ENCODE results near the gene LCP2. TPM values are rescaled to one million over a fixed set of nuclear protein-coding genes. Genes with fewer than 3 reads are reported as not detected.

LCP2 gene
- total RNA-seq, 1 experiment from 2014 or later: not detected

DNA sequence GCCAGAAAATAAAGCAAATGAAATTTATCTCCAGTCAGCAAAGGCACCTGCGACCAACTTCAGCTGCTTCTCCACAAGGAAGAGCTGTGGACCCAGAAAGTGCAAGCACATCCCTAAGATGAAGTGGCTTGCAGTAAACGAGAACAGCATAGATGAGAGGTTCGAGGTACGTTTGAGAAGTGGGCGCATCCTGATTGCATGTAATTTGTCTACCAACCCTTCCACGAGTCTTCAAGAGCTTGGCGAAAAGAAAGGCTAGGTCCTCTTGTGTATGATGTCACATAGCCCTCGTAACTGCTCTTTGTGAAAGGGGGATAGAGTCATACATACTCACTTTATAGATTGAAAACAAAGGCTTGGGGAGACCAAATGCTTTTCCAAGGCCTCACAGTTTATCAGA is 6.0 kb upstream of the LCP2 start:
- TF ChIP-seq CTCF (conservative IDR thresholded peaks at IDR 0.05): no peak
- no peaks in the 10 kb centered on the region for H3K23me2 ChIP-seq (ENCODE audit: insufficient read length, low read depth, low read length, poor library complexity, severe bottlenecking)
- H2BK12ac ChIP-seq (ENCODE audit: insufficient read length, low read depth, low read length): no peak overlapping the region
- H3K4me3 Mint-ChIP-seq: no peak overlapping the region
- peaks cover 0 to 9% (median 0%) of the 10 kb centered on the region in 3 experiments; a peak in 2 of 7 replicates for H3K36me3 Mint-ChIP-seq (ENCODE audit: insufficient read depth in 1 of 3, low read depth in 3 of 3)
- H2BK5ac ChIP-seq (ENCODE audit: insufficient read length, low read length): no peak overlapping the region
- H3K9ac ChIP-seq (ENCODE audit: extremely low read depth, insufficient read length, low read length): no peak overlapping the region
- no peak overlapping the region for H3K4ac ChIP-seq (ENCODE audit: low read depth, low read length)
- no peak overlapping the region for H3K27ac Mint-ChIP-seq
- H2AFZ ChIP-seq (ENCODE audit: low read length): no peak overlapping the region
- no peak overlapping the region for H3K4me2 ChIP-seq (ENCODE audit: insufficient read depth, insufficient read length, low read length)
- H3K27me3 Mint-ChIP-seq (ENCODE audit: low read depth): peaks cover 3% of the 10 kb centered on the region
- H4K8ac ChIP-seq (replicated peaks; ENCODE audit: insufficient read length, low read depth, low read length): no peak overlapping the region
- no CpG with 5 or more reads among the region's 8 CpGs for WGBS (ENCODE audit: extremely low coverage, insufficient read length, low lambda C conversion rate)
- peaks cover 28 to 39% of the 10 kb centered on the region in 2 experiments for H3K4me1 Mint-ChIP-seq
- H3K27ac ChIP-seq (ENCODE audit: insufficient read length, low read depth, low read length): no peak overlapping the region
- H3K79me2 ChIP-seq (ENCODE audit: insufficient read depth, low read length): no peaks in the 10 kb centered on the region
- no peaks in the 10 kb centered on the region for H3K27me3 ChIP-seq (ENCODE audit: insufficient read depth, low read length)
- no peak overlapping the region for H2AK5ac ChIP-seq (ENCODE audit: insufficient read length, low read length)
- no peak overlapping the region for H3K23ac ChIP-seq (ENCODE audit: insufficient read length, low read depth, low read length)
- H3K56ac ChIP-seq (ENCODE audit: insufficient read length, low read depth, low read length): no peak overlapping the region
- no peaks in the 10 kb centered on the region for H4K20me1 ChIP-seq (ENCODE audit: control insufficient read depth, insufficient read depth, insufficient read length)
- H3K9me3 Mint-ChIP-seq: peaks cover 7 to 8% of the 10 kb centered on the region in 2 experiments; a peak in 3 of 5 replicates
- no peak overlapping the region for H2BK120ac ChIP-seq (ENCODE audit: low read depth, low read length, poor library complexity, severe bottlenecking)
- no peak overlapping the region for H3K18ac ChIP-seq (ENCODE audit: insufficient read length, low read depth, low read length)
- DNase-seq: no peak
- no peak overlapping the region for H4K5ac ChIP-seq (ENCODE audit: insufficient read length, low read depth, low read length)
- H4K91ac ChIP-seq (ENCODE audit: insufficient read length, low read depth, low read length): no peak overlapping the region
- no peak overlapping the region for H2BK20ac ChIP-seq (ENCODE audit: low read depth, low read length, poor library complexity, severe bottlenecking)
- no peaks in the 10 kb centered on the region for H3K9me3 ChIP-seq (ENCODE audit: control insufficient read depth, low read depth, low read length)
- no peak overlapping the region for H2BK15ac ChIP-seq (ENCODE audit: low read depth, low read length)
- no peaks in the 10 kb centered on the region for H3K79me1 ChIP-seq (ENCODE audit: insufficient read depth, low read depth, low read length, poor library complexity, severe bottlenecking)
- no peaks in the 10 kb centered on the region for H3K4me1 ChIP-seq (ENCODE audit: insufficient read depth, low read length)
- no peak overlapping the region for H3T11ph ChIP-seq (ENCODE audit: low read length)
- no peak overlapping the region for H3K14ac ChIP-seq (ENCODE audit: insufficient read depth, low read length)

Data from H9 (cell line).